Stimulated activated CD8-positive, alpha-beta memory T cell treated with anti-CD3 and anti-CD28 coated beads, Interleukin-15, amount 100 ng/mL, for 1 hour (primary cell): ENCODE data around the gene NLRP2B.
"Not testable (repeated sequence)": the region's sequence is repeated elsewhere in the genome, so short reads cannot be mapped to it uniquely, and the experiment has no call there.

Source experiments
- DNase-seq: peaks from one replicate; pipeline ENCODE4 v3.0.0-alpha.2; 2020; ENCODE audit warnings: low read depth

NLRP2B gene

DNA sequence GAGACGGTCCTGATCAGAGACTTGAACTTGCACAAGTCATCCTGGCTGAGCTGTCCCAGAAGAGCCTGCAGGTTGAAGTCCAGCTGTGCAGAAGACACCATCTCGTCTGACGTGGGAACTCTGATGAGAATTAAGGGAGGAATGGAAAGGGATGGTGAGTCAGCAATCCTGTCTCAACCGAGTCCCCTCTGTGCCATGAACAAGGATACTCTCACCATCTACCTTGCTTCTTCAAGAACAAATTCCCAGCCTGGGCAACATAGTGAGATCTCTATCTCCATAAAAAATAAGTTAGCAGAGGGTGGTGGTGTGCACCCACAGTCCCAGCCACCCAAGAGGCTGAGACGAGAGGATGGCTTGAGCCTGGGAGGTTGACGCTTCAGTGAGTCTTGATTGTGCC is at the start of gene NLRP2B:
NLRP2B (minus strand) TSS at position 101 of the 400 bp plus-strand sequence.
- no peak for DNase-seq

DNA sequence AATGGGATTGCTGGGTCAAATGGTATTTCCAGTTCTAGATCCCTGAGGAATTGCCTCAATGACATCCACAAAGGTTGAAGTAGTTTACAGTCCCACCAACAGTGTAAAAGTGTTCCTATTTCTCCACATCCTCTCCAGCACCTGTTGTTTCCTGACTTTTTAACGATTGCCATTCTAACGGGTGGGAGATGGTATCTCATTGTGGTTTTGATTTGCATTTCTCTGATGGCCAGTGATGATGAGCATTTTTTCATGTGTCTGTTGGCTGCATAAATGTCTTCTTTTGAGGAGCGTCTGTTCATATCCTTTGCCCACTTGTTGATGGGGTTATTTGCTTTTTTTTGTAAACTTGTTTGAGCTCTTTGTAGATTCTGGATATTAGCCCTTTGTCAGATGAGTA is 45.9 kb upstream of the NLRP2B start:
- DNase-seq, result not testable (repeated sequence)

DNA sequence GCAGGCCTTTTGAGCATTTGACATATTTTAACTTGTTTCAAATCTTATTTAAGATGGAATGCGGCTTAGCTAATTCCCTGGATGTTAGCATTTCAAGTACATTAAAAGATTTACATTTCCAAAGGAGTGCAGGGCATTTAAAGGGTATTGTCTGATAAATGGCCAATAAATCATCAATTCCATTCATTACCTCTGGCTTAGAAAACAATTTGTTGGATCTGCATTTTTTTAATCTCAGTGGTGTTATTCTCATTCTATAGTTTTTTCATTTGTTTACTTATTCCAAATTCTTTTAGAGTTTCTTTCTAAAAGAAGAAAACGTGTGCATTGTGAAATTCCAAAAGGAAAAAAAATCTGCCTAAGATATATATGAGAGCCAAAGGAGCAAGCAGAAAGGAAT is 1.3 kb upstream of the NLRP2B start:
- DNase-seq, result no peak

DNA sequence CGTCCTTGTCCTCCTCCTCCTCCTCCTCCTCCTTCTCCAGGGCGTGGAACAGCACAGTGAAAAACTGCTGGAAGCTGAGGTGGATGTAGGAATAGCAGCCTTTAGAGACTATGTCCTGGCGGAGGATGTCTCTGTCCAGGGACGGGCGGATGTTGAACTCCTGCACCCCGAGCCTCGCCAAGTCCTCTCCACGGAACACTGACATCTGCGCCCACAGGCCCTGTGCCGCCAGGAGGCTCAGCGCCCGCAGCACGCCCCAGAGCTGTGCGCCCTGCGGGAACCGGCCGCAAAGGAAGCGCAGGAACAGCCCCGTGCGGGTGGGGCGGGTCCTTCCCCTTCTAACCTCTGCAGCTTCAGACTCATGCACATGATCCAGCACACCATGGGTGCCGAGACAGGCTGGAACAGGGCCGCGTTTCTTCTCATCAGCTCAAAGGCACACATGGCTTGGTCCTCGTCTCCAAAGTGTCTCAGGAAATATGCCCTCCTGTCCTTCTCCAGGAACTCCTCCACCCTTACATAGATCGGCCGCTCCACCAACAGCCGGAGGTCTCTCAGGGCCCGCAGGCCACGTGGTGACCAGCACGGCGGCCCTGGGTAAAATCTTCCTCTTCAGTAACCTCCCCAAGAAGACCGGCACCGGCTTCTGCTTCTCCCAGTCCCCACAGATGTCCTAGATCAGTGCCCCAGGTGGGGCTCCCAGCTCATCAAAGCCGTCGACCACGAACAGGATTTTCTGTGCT is 1.2 kb downstream of the NLRP2B start:
- DNase-seq, result no peak

DNA sequence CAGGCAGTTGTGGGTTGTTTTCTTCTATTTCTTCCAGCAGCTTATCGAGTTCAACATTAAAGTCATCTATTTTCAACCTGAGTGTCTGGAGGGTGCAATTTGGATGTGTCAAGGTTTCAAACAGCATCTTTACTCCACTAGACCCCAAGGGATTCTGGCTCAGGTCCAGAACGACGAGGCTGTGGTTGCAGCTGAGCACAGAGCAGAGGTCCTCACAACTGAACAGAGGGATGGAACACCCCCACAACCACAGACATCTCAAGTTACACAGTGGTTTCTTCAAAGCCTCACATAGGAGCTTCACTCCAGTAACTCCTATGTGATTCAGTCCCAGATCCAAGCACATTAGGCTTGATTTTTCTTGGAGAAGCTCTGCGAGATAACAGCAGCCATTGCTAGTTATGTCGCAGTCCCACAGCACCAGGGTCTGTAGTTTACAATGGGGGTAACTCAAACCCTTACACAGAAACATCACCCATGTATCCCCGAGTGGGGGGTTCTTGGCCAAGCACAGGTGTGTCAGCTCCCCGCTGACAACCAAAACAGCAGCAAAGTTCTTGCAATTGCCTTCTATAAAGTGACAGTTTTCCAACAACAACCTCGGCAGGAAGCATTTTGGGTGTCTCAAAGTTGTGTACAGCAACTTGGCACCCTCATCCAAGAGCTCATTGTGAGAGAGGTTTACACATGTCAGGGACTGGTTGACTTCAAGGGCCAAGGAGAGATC is 2.8 kb downstream of the NLRP2B start:
- DNase-seq, result no peak

DNA sequence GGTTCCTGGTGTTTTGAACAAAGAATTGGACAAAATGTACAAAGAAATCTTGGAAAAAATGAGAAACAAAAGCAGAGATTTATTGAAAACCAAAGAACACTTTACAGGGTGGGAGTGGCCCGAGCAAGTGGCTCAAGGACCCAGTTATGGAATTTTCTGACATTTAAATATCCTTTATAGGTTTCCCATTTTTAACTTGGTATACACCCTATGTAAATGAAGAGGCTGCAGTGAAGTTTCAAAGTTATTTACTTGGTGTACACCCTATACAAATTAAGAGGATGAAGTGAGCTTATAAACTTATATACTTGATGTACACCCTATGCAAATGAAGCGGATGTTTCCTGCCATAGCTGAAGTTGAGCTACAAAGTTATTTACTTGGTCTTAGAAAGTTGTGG is 4.7 kb downstream of the NLRP2B start:
- DNase-seq, result no peak

DNA sequence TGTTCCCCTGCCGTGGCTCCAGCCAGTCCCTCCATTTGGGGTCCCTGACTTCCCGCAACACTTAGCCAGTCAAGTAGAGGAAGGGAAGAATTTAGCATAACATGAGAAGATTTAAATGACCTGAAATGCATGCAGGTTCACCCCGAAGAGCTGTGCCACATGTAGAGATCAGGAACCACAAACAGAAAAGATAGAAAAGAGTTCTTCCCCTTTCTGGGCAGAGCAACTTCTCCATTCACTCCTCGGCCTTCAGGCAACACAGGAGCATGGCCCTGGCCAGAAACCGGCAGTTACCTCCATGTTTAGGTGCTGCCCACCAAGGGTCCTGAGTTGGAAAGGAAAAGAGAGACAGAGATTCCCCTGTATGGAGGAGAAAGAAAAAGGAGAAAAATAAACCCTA is 5.2 kb downstream of the NLRP2B start:
- DNase-seq, result no peak

DNA sequence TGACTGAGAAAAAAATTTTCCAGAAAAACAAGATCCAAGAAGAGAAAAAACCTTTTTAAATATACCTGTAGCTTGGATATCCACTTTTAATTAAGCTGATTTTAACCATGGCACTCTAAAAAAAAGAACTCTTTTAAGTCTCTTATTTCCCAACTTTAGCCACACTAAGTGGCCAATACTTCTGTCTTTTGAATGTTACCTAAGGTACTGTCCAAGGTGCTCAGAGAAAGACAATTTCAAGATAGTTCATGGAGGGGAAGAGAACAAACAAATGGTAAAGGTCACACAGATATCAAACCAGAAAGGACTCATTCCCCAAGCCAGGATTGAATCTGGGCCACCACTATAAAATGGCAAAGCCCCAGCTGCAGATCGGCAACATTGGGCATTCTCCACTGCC is 10.1 kb downstream of the NLRP2B start:
- DNase-seq, result no peak

DNA sequence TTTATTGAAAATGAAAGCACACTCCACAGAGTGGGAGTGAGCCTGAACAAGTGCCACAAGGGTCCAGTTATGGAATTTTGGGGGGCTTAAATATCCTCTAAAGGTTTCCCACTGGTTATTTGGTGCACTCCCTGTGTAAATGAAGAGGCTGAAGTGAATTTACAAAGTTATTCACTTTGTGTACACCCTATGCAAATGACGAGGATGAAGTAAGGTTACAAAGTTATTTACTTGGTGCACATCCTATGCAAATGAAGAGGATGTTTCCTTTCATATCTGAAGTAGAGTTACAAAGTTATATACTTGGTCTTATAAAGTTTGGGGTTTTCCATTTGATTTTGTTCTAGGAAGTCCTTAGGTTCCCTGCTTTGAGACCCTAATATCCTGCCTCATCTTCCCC is 13.1 kb downstream of the NLRP2B start:
- no peak for DNase-seq

DNA sequence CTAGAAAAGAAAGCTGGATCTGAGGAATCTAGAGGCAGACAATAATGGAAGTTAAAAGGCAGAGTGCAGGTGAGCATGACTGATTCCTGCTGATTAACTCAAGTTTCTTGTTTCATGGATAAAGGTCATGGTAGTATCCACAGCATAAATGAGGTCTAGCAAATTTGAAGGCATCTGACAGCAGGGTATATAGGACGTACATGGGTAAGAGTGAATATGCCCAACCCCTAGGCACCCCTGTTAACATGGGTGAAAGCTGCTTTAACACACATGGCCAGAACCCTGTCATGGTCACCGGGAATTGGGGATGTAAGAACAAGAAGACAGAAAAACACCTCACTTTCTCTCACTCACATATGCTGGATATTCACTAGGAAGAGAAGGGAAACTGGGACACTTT is 25.0 kb downstream of the NLRP2B start:
- no peak for DNase-seq

DNA sequence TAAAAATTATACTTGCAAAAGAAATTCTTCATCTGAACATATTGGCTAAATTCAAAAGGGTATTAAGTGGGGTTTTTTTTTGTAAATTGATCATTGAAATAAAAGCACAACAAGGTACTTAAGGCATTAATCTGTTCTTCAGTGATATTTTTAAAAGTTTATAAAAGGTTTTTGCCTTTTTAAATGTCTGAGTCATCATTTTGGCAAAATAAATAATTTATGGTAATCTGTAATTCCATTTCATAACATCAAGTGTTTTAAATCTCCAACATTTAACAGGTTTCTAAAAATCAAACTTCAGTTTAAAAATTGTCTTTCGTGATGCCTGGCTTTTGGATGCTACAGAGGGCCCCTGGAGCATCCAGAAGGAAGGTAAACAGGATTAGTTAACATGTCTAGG is 27.4 kb downstream of the NLRP2B start:
- DNase-seq, result no peak

DNA sequence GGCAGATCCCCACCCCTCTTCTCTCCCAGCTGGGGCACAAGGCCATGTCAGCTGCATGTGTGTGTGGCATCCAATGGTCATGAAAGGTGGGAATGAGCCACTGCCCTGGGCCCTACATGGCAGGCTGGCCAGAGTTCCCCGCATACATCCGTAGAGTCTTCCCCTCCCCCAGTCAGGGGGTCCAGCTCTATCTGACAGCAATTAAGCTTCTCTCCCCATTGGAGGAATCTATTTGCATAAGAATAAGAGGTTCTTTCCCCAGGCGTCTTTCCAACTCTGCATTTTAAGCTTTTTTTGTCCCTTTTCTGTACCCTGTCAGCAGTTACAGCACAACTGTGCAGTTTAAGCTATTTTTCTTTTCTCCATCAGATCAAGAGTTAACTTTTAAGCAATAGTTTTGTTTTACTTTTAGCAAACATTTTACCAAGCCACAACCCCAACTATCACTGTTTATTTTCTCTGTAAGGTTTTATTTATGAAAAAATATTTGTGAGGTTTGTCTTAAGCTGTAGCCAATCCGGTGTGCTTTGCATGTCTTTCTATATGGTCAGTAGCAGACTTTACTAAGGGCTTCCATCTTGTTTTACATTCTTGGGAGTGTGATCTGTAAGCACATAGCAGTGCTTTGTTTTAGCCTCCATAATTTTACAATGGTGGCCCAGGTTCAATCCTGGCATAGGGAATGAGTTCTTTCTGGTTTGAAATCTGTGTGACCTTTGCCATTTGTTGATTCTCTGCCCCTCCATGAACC is 28.7 kb downstream of the NLRP2B start:
- no peak for DNase-seq

DNA sequence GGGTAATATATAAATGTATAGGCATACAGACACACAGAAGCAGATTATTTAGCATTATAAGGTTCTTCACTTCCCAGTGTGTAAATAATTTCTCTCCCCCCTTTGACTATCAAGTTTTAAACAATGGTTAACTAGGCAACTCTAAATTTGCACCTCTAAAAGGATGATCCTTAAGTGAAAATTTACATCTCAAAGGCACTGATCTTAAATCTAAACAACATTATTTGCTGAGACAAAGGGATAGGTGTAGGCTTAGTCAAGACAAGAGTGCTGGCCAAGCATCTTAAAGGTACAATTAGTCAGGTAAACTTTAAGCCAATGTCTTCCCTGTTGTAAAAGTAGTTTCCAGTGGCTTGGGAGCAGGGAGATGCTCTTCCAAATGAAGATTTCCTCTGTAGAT is 33.0 kb downstream of the NLRP2B start:
- DNase-seq, result no peak

DNA sequence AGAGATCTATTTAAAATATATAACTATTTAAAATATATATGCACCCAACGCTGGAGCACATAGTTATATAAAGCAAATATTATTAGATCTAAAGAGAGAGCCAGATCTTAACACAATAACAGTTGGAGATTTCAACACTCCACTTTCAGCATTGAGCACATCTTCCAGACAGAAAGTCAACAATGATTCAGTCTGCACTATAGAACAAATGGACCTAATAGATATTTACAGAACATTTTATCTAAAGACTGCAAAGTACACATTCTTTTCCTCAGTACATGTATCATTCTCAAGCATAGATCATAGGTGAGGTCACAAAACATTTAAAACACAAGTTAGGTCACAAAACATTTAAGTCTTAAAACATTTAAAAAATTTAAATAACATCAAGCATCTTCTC is 36.4 kb downstream of the NLRP2B start:
- DNase-seq, result no peak

DNA sequence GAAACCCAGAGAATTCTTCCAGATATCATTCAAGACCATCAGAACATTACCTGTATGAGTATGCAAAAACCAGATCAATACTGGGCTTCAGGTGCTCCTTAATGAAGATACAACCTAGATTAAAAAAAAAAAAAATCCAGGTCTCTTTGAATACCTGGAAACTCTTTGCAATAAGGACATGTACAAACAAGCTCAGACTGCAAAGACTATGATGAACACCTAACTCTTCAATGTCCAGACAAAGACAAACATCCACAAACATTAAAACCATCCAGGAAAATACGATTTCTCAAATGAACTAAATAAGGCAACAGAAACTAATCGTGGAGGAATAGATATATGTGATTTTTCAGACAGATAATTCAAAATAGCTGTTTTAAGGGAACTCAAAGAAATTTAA is 38.7 kb downstream of the NLRP2B start:
- no peak for DNase-seq

DNA sequence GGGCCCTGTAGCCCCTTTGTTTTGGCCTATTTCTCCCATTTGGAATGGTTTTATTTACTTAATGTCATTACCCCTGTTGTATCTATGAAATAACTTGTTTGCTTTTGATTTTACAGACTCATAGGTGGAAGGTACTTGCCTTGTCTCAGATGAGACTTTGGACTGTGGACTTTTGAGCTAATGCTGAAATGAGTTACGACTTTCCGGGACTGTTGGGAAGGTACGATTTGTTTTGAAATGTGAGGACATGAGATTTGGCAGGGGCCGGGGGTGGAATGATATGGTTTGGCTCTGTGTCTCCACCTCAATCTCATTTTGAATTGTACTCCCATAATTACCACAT is 39.4 kb downstream of the NLRP2B start:
- no peak for DNase-seq

DNA sequence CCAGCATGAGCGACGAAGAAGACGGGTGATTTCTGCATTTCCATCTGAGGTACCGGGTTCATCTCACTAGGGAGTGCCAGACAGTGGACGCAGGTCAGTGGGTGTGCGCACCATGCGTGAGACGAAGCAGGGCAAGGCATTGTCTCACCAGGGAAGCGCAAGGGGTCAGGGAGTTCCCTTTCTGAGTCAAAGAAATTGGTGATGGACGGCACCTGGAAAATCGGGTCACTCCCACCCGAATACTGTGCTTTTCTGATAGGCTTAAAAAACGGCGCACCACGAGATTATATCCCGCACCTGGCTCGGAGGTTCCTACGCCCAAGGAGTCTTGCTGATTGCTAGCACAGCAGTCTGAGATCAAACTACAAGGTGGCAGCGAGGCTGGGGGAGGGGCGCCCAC is 50.6 kb downstream of the NLRP2B start:
- DNase-seq, result not testable (repeated sequence)
